IPS DF 6.9 (cell line): ENCODE measurements around the gene ETS2.
"Not testable (repeated sequence)": the region's sequence is repeated elsewhere in the genome, so short reads cannot be mapped to it uniquely, and the experiment has no call there.

Experiments
- DNase-seq: peaks from one replicate; pipeline ENCODE4 v3.0.0-alpha.2; 2013; ENCODE audit warnings: low read depth, low spot score
- H3K27ac ChIP-seq: one replicate; pipeline ENCODE4 v1.5.1; 2013; ENCODE audit warnings: low read length, control low read depth
- H3K27me3 ChIP-seq: 2 replicates; pipeline ENCODE4 v1.6.1; 2013; ENCODE audit warnings: mild to moderate bottlenecking, low read length; ENCODE audit not compliant: control insufficient read depth, insufficient read depth
- H3K36me3 ChIP-seq: 2 replicates; pipeline ENCODE4 v1.6.1; 2013; ENCODE audit warnings: low read length; ENCODE audit not compliant: control insufficient read depth, insufficient read depth
- H3K4me1 ChIP-seq: 2 replicates; pipeline ENCODE4 v1.6.1; 2013; ENCODE audit warnings: low read length; ENCODE audit not compliant: control insufficient read depth, insufficient read depth
- H3K4me3 ChIP-seq: 2 replicates; pipeline ENCODE4 v1.5.1; 2013; ENCODE audit warnings: mild to moderate bottlenecking, low read length
- H3K9me3 ChIP-seq: 2 replicates; pipeline ENCODE4 v1.6.1; 2013; ENCODE audit warnings: low read length, inconsistent platforms; ENCODE audit not compliant: control insufficient read depth, insufficient read depth
- WGBS: extraction: QIAGEN DNeasy Blood & Tissue Kit; methylation state at CpG from one replicate; pipeline ENCODE4 v1.1.7; 2013; ENCODE audit warnings: mixed read lengths, missing lambda C conversion rate; ENCODE audit not compliant: insufficient read length, insufficient coverage; 5-methylcytosine and 5-hydroxymethylcytosine counted together

The ETS2 gene

GRCh38 chr21:38825921-38826320 lies 20.2 kb downstream of the ETS2 start:
- no peaks in the 10 kb centered on the region for H3K27me3 ChIP-seq
- H3K27ac ChIP-seq, result no peak overlapping the region
- no peaks in the 10 kb centered on the region for H3K4me1 ChIP-seq
- H3K36me3 ChIP-seq, result peaks cover 20% of the 10 kb centered on the region; the same call in 1 of the 2 replicates
- DNase-seq, result no peak
- H3K9me3 ChIP-seq, result no peaks in the 10 kb centered on the region
- no peak overlapping the region for H3K4me3 ChIP-seq
- WGBS, result no CpG with 5 or more reads among the region's 2 CpGs

DNA sequence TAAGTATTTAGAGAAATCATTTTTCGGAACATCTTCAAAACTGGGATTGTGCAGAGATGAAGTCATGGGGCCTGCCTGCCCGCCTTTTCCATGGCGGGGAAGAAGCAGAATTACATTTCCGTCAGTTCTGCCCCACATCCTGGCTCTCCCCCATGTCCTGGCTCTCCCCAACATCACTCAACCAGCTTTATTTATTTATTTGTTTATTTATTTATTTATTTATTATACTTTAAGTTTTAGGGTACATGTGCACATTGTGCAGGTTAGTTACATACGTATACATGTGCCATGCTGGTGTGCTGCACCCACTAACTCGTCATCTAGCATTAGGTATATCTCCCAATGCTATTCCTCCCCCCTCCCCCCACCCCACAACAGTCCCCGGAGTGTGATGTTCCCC lies 22.4 kb downstream of the ETS2 start:
- DNase-seq, H3K9me3 ChIP-seq: not testable (repeated sequence)
- WGBS, result no CpG with 5 or more reads among the region's 7 CpGs

GRCh38 chr21:38830671-38831525 lies 25.2 kb downstream of the ETS2 start:
- H3K4me1 ChIP-seq, result no peaks in the 10 kb centered on the region; the same call in 1 of the 2 replicates
- no peak overlapping the region for H3K4me3 ChIP-seq
- no peaks in the 10 kb centered on the region for H3K9me3 ChIP-seq
- no peak overlapping the region for H3K27ac ChIP-seq
- DNase-seq, result no peak
- no peaks in the 10 kb centered on the region for H3K27me3 ChIP-seq
- no peaks in the 10 kb centered on the region for H3K36me3 ChIP-seq
- WGBS, result no CpG with 5 or more reads among the region's 2 CpGs

More for the DNA sequence above, 22.4 kb downstream of the ETS2 start:
- H3K27me3 ChIP-seq, H3K36me3 ChIP-seq, H3K27ac ChIP-seq, H3K4me1 ChIP-seq, H3K4me3 ChIP-seq: not testable (repeated sequence)

DNA sequence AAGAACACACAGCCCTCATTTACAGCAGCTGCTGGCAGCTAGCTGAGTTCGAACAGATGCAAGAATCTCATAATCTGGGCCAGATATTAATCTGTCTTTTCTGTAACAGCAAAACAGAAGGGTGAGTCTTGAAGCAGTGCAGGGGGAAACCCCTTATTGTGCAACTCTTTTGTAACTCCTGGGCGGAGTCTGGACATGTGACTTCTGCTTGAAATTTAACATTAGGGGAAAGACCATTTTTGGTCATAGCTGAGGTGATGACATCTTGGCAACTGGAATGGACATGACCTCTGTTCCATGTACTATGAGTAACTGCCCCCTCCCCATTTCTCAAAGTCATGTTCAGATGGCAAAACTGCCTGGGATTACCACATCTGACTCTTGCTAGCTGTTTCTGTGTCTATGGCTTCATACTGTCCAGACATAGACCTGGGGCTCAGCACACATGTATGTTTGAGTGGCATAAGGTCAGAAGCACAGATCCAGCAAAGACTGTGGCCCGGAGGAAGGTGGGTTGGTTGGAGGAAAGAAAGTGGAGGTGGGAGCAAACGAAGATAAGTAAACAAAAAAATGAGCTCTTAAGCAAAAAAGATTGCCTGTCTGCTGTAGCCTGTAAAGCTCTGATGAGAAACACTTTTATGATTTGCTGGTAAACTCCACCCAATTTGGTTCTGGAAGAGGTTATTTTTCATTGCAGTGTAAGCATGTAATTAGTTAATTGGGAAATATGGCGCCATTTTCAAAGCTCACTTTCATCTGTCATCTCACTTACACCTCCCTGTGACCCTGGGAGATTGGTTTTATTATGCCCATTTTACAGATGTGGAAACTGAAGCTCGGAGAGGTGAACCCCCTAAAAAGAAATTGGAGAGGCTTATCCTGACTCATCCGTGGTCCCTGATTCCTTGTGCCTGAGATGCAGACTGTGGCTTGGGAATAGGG lies 26.1 kb downstream of the ETS2 start:
- no CpG with 5 or more reads among the region's 7 CpGs for WGBS
- no peaks in the 10 kb centered on the region for H3K9me3 ChIP-seq
- no peaks in the 10 kb centered on the region; the same call in 1 of the 2 replicates for H3K4me1 ChIP-seq
- H3K27ac ChIP-seq, result no peak overlapping the region
- H3K27me3 ChIP-seq, result no peaks in the 10 kb centered on the region
- no peak for DNase-seq
- H3K36me3 ChIP-seq, result no peaks in the 10 kb centered on the region
- H3K4me3 ChIP-seq, result no peak overlapping the region

GRCh38 chr21:38832664-38833063 lies 26.9 kb downstream of the ETS2 start:
- Histone ChIP-seq H3K4me1 (no peaks in the 10 kb centered on the region; the same call in 1 of the 2 replicates), H3K27me3 (no peaks in the 10 kb centered on the region), H3K4me3 (no peak overlapping the region), H3K27ac (no peak overlapping the region), H3K36me3 (no peaks in the 10 kb centered on the region), H3K9me3 (no peaks in the 10 kb centered on the region)
- WGBS, result no CpG with 5 or more reads among the region's 3 CpGs
- no peak for DNase-seq

DNA sequence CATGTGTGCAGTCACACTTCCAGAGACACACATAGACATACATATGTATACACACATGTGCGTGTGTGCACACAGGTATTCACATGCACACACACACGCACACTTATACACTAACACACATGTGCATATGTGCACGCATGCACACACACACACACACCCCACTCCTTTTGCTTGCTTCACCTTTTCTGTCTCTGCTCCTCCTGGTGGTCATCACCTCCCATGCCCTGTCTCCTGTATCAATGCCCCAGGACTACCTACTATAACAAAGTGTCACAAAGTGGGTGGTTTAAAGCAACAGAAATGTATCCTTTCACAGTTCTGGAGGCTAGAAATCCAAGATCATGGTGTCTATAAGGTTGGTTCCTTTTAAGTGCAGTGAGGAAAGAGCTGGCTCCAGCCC lies 27.4 kb downstream of the ETS2 start:
- DNase-seq, result no peak
- H3K36me3 ChIP-seq, result no peaks in the 10 kb centered on the region
- WGBS, result no CpG with 5 or more reads among the region's 3 CpGs
- no peaks in the 10 kb centered on the region; the same call in 1 of the 2 replicates for H3K4me1 ChIP-seq
- H3K9me3 ChIP-seq, result no peaks in the 10 kb centered on the region
- H3K27ac ChIP-seq, result no peak overlapping the region
- no peak overlapping the region for H3K4me3 ChIP-seq
- H3K27me3 ChIP-seq, result no peaks in the 10 kb centered on the region

DNA sequence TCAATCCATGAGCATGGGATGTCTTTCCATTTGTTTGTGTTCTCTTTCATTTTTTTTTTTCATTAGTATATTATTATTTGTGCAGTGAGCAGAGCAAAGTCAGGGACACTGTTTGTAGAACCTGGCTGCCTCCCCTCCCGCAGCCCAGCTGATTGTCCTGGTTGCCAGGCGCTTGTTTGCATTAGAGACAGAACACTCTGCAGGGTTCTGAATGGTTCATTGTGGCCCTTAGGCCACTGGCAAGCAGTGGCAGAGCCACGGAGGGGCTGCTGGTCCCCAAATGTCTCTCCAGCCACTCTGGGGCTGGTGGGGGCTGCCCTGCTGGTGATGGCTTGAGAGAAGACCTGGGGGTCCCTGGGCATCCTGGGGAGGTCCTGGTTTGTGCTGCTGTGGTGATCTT lies 29.0 kb downstream of the ETS2 start:
- no peak for DNase-seq
- no peaks in the 10 kb centered on the region for H3K36me3 ChIP-seq
- H3K9me3 ChIP-seq, result no peaks in the 10 kb centered on the region
- H3K4me3 ChIP-seq, result no peak overlapping the region
- no peak overlapping the region for H3K27ac ChIP-seq
- no peaks in the 10 kb centered on the region; the same call in 1 of the 2 replicates for H3K4me1 ChIP-seq
- H3K27me3 ChIP-seq, result no peaks in the 10 kb centered on the region
- WGBS, result no CpG with 5 or more reads among the region's 3 CpGs

- no peak overlapping the region for H3K27ac ChIP-seq
- DNase-seq, result no peak
- no CpG with 5 or more reads among the region's 5 CpGs for WGBS
- no peaks in the 10 kb centered on the region for H3K36me3 ChIP-seq
- no peaks in the 10 kb centered on the region for H3K9me3 ChIP-seq
- H3K4me3 ChIP-seq, result no peak overlapping the region
- H3K27me3 ChIP-seq, result no peaks in the 10 kb centered on the region
- H3K4me1 ChIP-seq, result no peaks in the 10 kb centered on the region; the same call in 1 of the 2 replicates
These were observed 32.2 kb downstream of the ETS2 start for GRCh38 chr21:38837806-38838461.

DNA sequence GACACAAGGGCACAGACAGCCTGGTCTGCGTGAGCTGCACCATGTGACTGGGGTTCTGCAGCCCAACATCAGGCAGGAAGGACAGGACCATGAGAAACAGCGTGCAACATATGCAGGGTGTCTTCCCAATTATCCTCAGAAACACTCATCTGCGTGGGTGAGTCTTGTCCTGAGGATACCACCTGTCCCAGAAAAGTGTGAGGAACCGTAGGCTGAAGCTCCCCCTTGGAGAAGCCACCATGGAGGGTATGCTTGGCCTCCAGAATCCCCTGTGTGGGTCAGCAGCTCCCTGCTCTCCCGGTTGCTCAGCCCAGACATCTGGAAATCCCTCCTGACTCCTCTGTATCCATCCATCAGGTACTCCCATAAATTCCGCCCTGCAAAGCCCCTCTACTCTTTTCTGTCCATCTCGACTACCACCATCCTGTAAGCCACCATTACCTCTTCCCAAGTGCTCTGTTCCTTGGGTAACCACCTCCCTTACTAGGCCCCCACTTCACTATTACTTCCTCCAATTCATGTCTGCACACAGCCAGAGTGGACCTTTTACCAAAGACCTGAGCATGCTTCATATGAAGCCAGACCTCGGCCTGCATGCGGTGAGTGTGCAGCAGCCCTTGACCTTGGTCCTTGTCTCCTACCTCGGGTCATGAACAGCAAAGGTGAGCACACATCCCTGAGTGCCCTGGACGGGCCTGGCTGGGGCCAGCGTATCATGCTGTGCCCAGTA lies 33.0 kb downstream of the ETS2 start:
- Histone ChIP-seq H3K36me3 (no peaks in the 10 kb centered on the region), H3K4me1 (no peaks in the 10 kb centered on the region; the same call in 1 of the 2 replicates), H3K27ac (no peak overlapping the region), H3K27me3 (no peaks in the 10 kb centered on the region), H3K4me3 (no peak overlapping the region), H3K9me3 (no peaks in the 10 kb centered on the region)
- WGBS, result no CpG with 5 or more reads among the region's 12 CpGs
- no peak for DNase-seq
